HL-60 (cell line): Measurements from ENCODE around the gene TNIK.

Source experiments
- GABPA ChIP-seq: IDR thresholded peaks from 2 replicates; pipeline ENCODE4 v1.6.1; 2012; ENCODE audit warnings: low read depth
- POLR2AphosphoS5 ChIP-seq: IDR thresholded peaks from 2 replicates; pipeline ENCODE4 v1.6.1; 2012; ENCODE audit warnings: low read depth
- SPI1 ChIP-seq: IDR thresholded peaks from 2 replicates; pipeline ENCODE4 v1.6.1; 2012; ENCODE audit warnings: low read depth, mild to moderate bottlenecking, borderline replicate concordance
- TF ChIP-seq, protein P1 (sequence below): IDR thresholded peaks from one replicate; pipeline ENCODE4 v1.5.1; 2011; ENCODE audit warnings: low read length, control low read depth, inconsistent platforms; ENCODE audit not compliant: insufficient read depth

DNA sequence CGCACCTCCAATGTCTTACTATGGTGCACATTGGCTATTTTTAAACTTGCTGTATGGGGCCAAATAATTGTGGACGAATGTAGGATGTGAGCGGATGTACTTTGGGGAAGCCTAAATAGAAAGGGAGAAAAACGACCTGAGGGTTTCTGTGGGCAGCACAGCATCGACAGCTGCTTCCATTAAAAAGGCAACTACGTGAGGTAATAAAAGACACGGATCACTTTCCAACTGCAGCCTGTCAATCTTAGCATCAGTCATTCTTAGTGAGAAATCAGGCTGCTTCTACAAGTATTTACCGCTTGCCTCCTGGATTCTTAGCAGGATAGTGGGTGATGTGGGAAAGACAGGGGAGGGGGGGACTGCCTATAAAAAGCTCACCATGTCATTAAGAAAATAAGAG is 247.0 kb downstream of the TNIK start:
- TF ChIP-seq, protein P1, sequence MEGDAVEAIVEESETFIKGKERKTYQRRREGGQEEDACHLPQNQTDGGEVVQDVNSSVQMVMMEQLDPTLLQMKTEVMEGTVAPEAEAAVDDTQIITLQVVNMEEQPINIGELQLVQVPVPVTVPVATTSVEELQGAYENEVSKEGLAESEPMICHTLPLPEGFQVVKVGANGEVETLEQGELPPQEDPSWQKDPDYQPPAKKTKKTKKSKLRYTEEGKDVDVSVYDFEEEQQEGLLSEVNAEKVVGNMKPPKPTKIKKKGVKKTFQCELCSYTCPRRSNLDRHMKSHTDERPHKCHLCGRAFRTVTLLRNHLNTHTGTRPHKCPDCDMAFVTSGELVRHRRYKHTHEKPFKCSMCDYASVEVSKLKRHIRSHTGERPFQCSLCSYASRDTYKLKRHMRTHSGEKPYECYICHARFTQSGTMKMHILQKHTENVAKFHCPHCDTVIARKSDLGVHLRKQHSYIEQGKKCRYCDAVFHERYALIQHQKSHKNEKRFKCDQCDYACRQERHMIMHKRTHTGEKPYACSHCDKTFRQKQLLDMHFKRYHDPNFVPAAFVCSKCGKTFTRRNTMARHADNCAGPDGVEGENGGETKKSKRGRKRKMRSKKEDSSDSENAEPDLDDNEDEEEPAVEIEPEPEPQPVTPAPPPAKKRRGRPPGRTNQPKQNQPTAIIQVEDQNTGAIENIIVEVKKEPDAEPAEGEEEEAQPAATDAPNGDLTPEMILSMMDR: no peak
- TF ChIP-seq SPI1: no peak
- no peak for TF ChIP-seq GABPA
- no peak for TF ChIP-seq POLR2AphosphoS5
